Measurements from ENCODE around the gene ANKRD10. TPM values are rescaled to one million over a fixed set of nuclear protein-coding genes. Genes with fewer than 3 reads are reported as not detected.

The ANKRD10 gene
- total RNA-seq, 1 experiment from 2014 or later, result 132 TPM

- H3K36me3 ChIP-seq (ENCODE audit: control insufficient read depth, insufficient read depth, low read length), result no peaks in the 10 kb centered on the region
- no peaks in the 10 kb centered on the region for H3K9me3 ChIP-seq
- CTCF ChIA-PET, result no interaction called here
- POLR2A ChIA-PET, result no interaction called here
- DNase-seq, result no peak
- intact Hi-C loops (cut with micrococcal nuclease; ENCODE audit: unreplicated experiment), result no loop called here
- Mint-ChIP-seq H3K4me3 (ENCODE audit: unreplicated experiment) (no peak overlapping the region), H3K27me3 (ENCODE audit: insufficient read depth, unreplicated experiment) (no peaks in the 10 kb centered on the region), H3K4me1 (ENCODE audit: low read depth, unreplicated experiment) (peaks cover 3% of the 10 kb centered on the region), H3K36me3 (ENCODE audit: insufficient read depth, unreplicated experiment) (no peaks in the 10 kb centered on the region), H3K9me3 (ENCODE audit: unreplicated experiment) (no peaks in the 10 kb centered on the region), H3K27ac (ENCODE audit: unreplicated experiment) (no peak overlapping the region)
- no peaks in the 10 kb centered on the region for H3K4me1 ChIP-seq
- no peaks in the 10 kb centered on the region for H3K27me3 ChIP-seq (replicated peaks; ENCODE audit: control insufficient read depth, insufficient read depth, low read length)
- H3K4me3 ChIP-seq (ENCODE audit: low read depth, low read length), result no peak overlapping the region
- no peak for TF ChIP-seq CTCF (IDR thresholded peaks at IDR 0.05; ENCODE audit: insufficient read depth in 1 of 2, low read depth in 1 of 2, low read length in 1 of 2, severe bottlenecking in 1 of 2, unreplicated experiment in 1 of 2)
- BruUV-seq (replicated peaks), result no TSS peak
Observed at GRCh38 chr13:110830800-110831371, 84.0 kb downstream of the ANKRD10 start.

- Mint-ChIP-seq H3K4me1 (ENCODE audit: low read depth, unreplicated experiment) (no peaks in the 10 kb centered on the region), H3K27me3 (ENCODE audit: insufficient read depth, unreplicated experiment) (no peaks in the 10 kb centered on the region), H3K9me3 (ENCODE audit: unreplicated experiment) (no peaks in the 10 kb centered on the region), H3K36me3 (ENCODE audit: insufficient read depth, unreplicated experiment) (no peaks in the 10 kb centered on the region), H3K27ac (ENCODE audit: unreplicated experiment) (no peak overlapping the region), H3K4me3 (ENCODE audit: unreplicated experiment) (no peak overlapping the region)
- BruUV-seq (replicated peaks), result no TSS peak
- Histone ChIP-seq H3K4me1 (no peaks in the 10 kb centered on the region), H3K4me3 (ENCODE audit: low read depth, low read length) (no peak overlapping the region), H3K9me3 (no peaks in the 10 kb centered on the region), H3K27me3 (replicated peaks; ENCODE audit: control insufficient read depth, insufficient read depth, low read length) (no peaks in the 10 kb centered on the region), H3K36me3 (ENCODE audit: control insufficient read depth, insufficient read depth, low read length) (no peaks in the 10 kb centered on the region)
- no peak for TF ChIP-seq CTCF (IDR thresholded peaks at IDR 0.05; ENCODE audit: insufficient read depth in 1 of 2, low read depth in 1 of 2, low read length in 1 of 2, severe bottlenecking in 1 of 2, unreplicated experiment in 1 of 2)
- DNase-seq, result no peak
- ChIA-PET POLR2A (no interaction called here), CTCF (no interaction called here)
- intact Hi-C loops (cut with micrococcal nuclease; ENCODE audit: unreplicated experiment), result no loop called here
Observed at GRCh38 chr13:110830331-110830730, 84.5 kb downstream of the ANKRD10 start.

- H3K4me3 Mint-ChIP-seq (ENCODE audit: unreplicated experiment), result no peak overlapping the region
Observed at GRCh38 chr13:110829486-110829885, 85.4 kb downstream of the ANKRD10 start.

More at GRCh38 chr13:110829486-110829885, 85.4 kb downstream of the ANKRD10 start:
- no TSS peak for BruUV-seq (replicated peaks)
- ChIA-PET POLR2A (no interaction called here), CTCF (no interaction called here)
- H3K9me3 Mint-ChIP-seq (ENCODE audit: unreplicated experiment), result no peaks in the 10 kb centered on the region
- Histone ChIP-seq H3K4me1 (no peaks in the 10 kb centered on the region), H3K9me3 (no peaks in the 10 kb centered on the region), H3K36me3 (ENCODE audit: control insufficient read depth, insufficient read depth, low read length) (no peaks in the 10 kb centered on the region), H3K27me3 (replicated peaks; ENCODE audit: control insufficient read depth, insufficient read depth, low read length) (no peaks in the 10 kb centered on the region), H3K4me3 (ENCODE audit: low read depth, low read length) (no peak overlapping the region)
- no peaks in the 10 kb centered on the region for H3K27me3 Mint-ChIP-seq (ENCODE audit: insufficient read depth, unreplicated experiment)
- no peak for DNase-seq
- no peaks in the 10 kb centered on the region for H3K36me3 Mint-ChIP-seq (ENCODE audit: insufficient read depth, unreplicated experiment)
- TF ChIP-seq CTCF (IDR thresholded peaks at IDR 0.05; ENCODE audit: insufficient read depth in 1 of 2, low read depth in 1 of 2, low read length in 1 of 2, severe bottlenecking in 1 of 2, unreplicated experiment in 1 of 2), result no peak
- H3K27ac Mint-ChIP-seq (ENCODE audit: unreplicated experiment), result no peak overlapping the region
- intact Hi-C loops (cut with micrococcal nuclease; ENCODE audit: unreplicated experiment), result no loop called here
- H3K4me1 Mint-ChIP-seq (ENCODE audit: low read depth, unreplicated experiment), result no peaks in the 10 kb centered on the region
